Renal cortex interstitium (tissue), 11 donors: ENCODE data around the gene PDGFA. TPM values are rescaled to one million over a fixed set of nuclear protein-coding genes. Genes with fewer than 3 reads are reported as not detected.

Experiments
- DNase-seq, 11 donors: peaks; one replicate each; pipeline ENCODE4 v3.0.0-alpha.2; 2013; ENCODE audit warnings: low read depth in 9 of 11, low spot score in 4 of 11; ENCODE audit errors: extremely low read depth in 1 of 11
- polyA plus RNA-seq, 3 donors: library from polyadenylated mRNA; unstranded; fragments of 120-200 nt; gene quantifications; one replicate each; pipeline ENCODE4 v1.2.1, GENCODE V29; 2013; ENCODE audit not compliant: insufficient read length in 3 of 3

Gene PDGFA
- polyA plus RNA-seq, 3 donors = 42.8 to 49.1 (median 45.0) TPM

GRCh38 chr7:460374-461116, 59.1 kb downstream of the PDGFA start:
- peak in 2 of 11 donors; percentile 61 to 73 for DNase-seq

GRCh38 chr7:459584-460373, 59.9 kb downstream of the PDGFA start:
- DNase-seq = no peak

GRCh38 chr7:458511-459245, 61.0 kb downstream of the PDGFA start:
- no peak for DNase-seq

- DNase-seq = no peak
Observed at GRCh38 chr7:457814-458510, 61.7 kb downstream of the PDGFA start.

- DNase-seq = peak in 8 of 11 donors; percentile 62 to 83 (median 75)
Observed at GRCh38 chr7:455110-455928, 64.3 kb downstream of the PDGFA start.

GRCh38 chr7:454356-455109, 65.1 kb downstream of the PDGFA start:
- DNase-seq = no peak

GRCh38 chr7:453597-454306, 65.9 kb downstream of the PDGFA start:
- DNase-seq = no peak

GRCh38 chr7:452791-453455, 66.7 kb downstream of the PDGFA start:
- DNase-seq = no peak

GRCh38 chr7:452226-452751, 67.4 kb downstream of the PDGFA start:
- DNase-seq = peak in 2 of 11 donors; percentile 37 to 61

- DNase-seq = no peak
Observed at GRCh38 chr7:451255-452225, 68.1 kb downstream of the PDGFA start.

- no peak for DNase-seq
Observed at GRCh38 chr7:450741-451140, 68.9 kb downstream of the PDGFA start.

- DNase-seq = no peak
Observed at GRCh38 chr7:450036-450435, 69.6 kb downstream of the PDGFA start.

GRCh38 chr7:449324-450019, 70.2 kb downstream of the PDGFA start:
- no peak for DNase-seq

GRCh38 chr7:447523-447922, 72.1 kb downstream of the PDGFA start:
- DNase-seq = no peak
